Ovary (tissue), 9 donors: Measurements from ENCODE around the gene RIN3. TPM values are rescaled to one million over a fixed set of nuclear protein-coding genes. Genes with fewer than 3 reads are reported as not detected.

Experiments
- DNase-seq, 5 donors: peaks; one replicate each; pipeline ENCODE4 v3.0.0-alpha.2; 2019 to 2020
- H3K27ac ChIP-seq, 2 donors: fragments of 200-600 bp; one replicate each; pipeline versions ENCODE4 v1.5.1 to v1.8.0; 2019 to 2022
- H3K27me3 ChIP-seq: fragments of 200-600 bp; one replicate; pipeline ENCODE4 v1.8.0; 2022
- H3K36me3 ChIP-seq: fragments of 200-600 bp; sonication (generic); one replicate; pipeline ENCODE4 v1.5.1; 2019
- H3K4me1 ChIP-seq: one replicate; pipeline ENCODE4 v1.8.1; 2013; ENCODE audit warnings: mild to moderate bottlenecking, moderate library complexity; ENCODE audit not compliant: insufficient read depth
- H3K4me3 ChIP-seq: fragments of 200-600 bp; sonication (generic); one replicate; pipeline ENCODE4 v1.5.1; 2017
- H3K9me3 ChIP-seq, 2 donors: fragments of 200-600 bp in 1 of 2; sonication (generic) in 1 of 2; one replicate each; pipeline versions ENCODE4 v1.5.1 to v1.8.1; 2013 to 2019; ENCODE audit warnings: mild to moderate bottlenecking in 1 of 2, moderate library complexity in 1 of 2
- EP300 ChIP-seq: sonication (generic); formaldehyde crosslinking; IDR thresholded peaks from one replicate; pipeline ENCODE4 v1.6.1; 2017; ENCODE audit warnings: antibody characterized with exemption
- POLR2A ChIP-seq: fragments of 450-650 bp; IDR thresholded peaks from one replicate; pipeline ENCODE4 v1.6.1; 2017; ENCODE audit warnings: antibody characterized with exemption, mild to moderate bottlenecking, moderate library complexity
- WGBS, 3 donors: extraction: QIAGEN DNeasy Blood & Tissue Kit in 1 of 3; methylation state at CpG; one replicate each; pipeline versions ENCODE4 v1.1.5 to v1.1.7; 2013 to 2017; 5-methylcytosine and 5-hydroxymethylcytosine counted together
- intact Hi-C, 4 donors: fragments of 100-400 bp; cut with DNase I; formaldehyde crosslinking; loops; one replicate each; pipeline versions ENCODE4 v1.11.0 to v1.15.1; 2022 to 2023
- polyA plus RNA-seq, 2 donors: library from polyadenylated mRNA; stranded (reverse); fragments of 200-250 nt in 1 of 2; fragments of 350-450 nt in 1 of 2; fragmentation: Illumina TruSeq in 1 of 2; extraction: RNeasy Lipid Tissue Mini Kit (QIAGEN cat#74804) in 1 of 2; gene quantifications; one replicate each; pipeline ENCODE4 v1.2.3, GENCODE V29; 2013 to 2014
- total RNA-seq, 7 donors: library from RNA; depleted of rRNA in 2 of 7; stranded (reverse); fragments of >200 nt in 2 of 7; fragmentation: NEBNext Ultra II Directional in 3 of 7; extraction: Animal tissue kit (Norgen Biotek cat#: 25700) in 3 of 7; gene quantifications; one replicate each; pipeline versions ENCODE4 v1.1.0 to v1.2.4, GENCODE V29; 2016 to 2023
- TF ChIP-seq, protein P1 (sequence below), 3 donors: fragments of 450-650 bp in 2 of 3; fragments of 200-600 bp in 1 of 3; IDR thresholded peaks; one replicate each; pipeline versions ENCODE4 v1.5.1 to v1.8.0; 2016 to 2022; ENCODE audit warnings: antibody characterized with exemption in 3 of 3, mild to moderate bottlenecking in 1 of 3
- donor health status: DM: no; HTN: no; CAD: no; lungs with moderate emphysema.
- donor health status: DM: no; HTN: no; CAD: no.
- donor health status: Bipolar disorder and iron deficiency.
- donor health status: DM: yes; HTN: yes; CAD: no.
- donor health status: DM: no; HTN: no; CAD: no.
- donor health status: DM: yes; HTN: yes; CAD: no.

Gene RIN3
- total and polyA plus RNA-seq, 9 donors, result 3.8 to 27.9 (median 13.9) TPM

GRCh38 chr14:92655419-92656201, 142.0 kb downstream of the RIN3 start:
- no peak overlapping the region for H3K4me3 ChIP-seq
- H3K4me1 ChIP-seq, result no peaks in the 10 kb centered on the region
- no peak for DNase-seq

DNA sequence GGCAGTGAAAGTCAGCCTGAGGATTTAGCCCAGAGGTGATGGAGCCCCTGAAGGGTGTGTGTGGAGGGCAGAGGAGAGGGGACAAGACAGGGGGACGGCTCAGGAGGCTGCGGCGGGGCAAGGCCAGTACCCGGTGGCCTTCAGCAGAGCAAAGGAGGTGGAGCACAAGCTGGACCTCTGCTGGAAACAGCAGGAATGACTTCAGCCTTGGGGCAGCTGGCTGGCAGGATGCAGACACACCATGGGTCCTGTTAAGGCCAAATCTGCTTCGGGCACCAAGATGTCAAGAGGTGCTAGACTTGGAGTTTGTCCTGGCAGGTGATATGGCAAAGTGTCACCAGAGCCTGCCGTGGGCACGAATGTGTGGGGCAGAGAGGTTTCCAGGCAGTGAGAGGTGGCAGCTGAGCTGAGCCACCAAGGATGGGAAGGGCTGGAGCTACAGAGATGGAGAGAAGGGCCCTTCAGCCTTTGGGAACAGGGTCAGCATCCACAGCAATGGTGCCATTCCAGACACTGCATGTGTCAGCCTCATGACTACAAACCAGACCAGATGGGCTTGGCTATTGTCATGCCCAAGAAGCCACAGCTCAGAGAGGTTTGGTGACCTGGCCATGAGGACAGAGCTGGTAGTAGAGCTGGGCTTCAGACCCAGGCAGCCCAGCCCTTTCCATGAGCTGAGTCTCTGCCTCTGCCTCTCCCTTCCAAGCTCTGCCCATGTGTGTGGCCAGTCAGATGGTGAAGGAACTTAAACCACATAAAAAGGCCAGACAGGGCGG, 142.9 kb downstream of the RIN3 start:
- Histone ChIP-seq H3K9me3 (no peaks in the 10 kb centered on the region), H3K4me3 (no peak overlapping the region), H3K27ac (no peak overlapping the region), H3K4me1 (no peaks in the 10 kb centered on the region), H3K36me3 (no peaks in the 10 kb centered on the region), H3K27me3 (no peaks in the 10 kb centered on the region)
- intact Hi-C loops, result no loop called here
- WGBS, 3 donors, result 90% methylated on average over 8 of the region's 8 CpGs
- no peak for TF ChIP-seq EP300
- TF ChIP-seq POLR2A, result no peak
- TF ChIP-seq, protein P1, sequence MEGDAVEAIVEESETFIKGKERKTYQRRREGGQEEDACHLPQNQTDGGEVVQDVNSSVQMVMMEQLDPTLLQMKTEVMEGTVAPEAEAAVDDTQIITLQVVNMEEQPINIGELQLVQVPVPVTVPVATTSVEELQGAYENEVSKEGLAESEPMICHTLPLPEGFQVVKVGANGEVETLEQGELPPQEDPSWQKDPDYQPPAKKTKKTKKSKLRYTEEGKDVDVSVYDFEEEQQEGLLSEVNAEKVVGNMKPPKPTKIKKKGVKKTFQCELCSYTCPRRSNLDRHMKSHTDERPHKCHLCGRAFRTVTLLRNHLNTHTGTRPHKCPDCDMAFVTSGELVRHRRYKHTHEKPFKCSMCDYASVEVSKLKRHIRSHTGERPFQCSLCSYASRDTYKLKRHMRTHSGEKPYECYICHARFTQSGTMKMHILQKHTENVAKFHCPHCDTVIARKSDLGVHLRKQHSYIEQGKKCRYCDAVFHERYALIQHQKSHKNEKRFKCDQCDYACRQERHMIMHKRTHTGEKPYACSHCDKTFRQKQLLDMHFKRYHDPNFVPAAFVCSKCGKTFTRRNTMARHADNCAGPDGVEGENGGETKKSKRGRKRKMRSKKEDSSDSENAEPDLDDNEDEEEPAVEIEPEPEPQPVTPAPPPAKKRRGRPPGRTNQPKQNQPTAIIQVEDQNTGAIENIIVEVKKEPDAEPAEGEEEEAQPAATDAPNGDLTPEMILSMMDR (IDR thresholded peaks at IDR 0.05), result no peak
- no peak for DNase-seq

More at GRCh38 chr14:92655419-92656201, 142.0 kb downstream of the RIN3 start:
- intact Hi-C loops, result no loop called here
- no peaks in the 10 kb centered on the region for H3K9me3 ChIP-seq
- TF ChIP-seq, protein P1 (IDR thresholded peaks at IDR 0.05), result no peak
- no peak for TF ChIP-seq EP300
- TF ChIP-seq POLR2A, result no peak
- 83 to 88% (median 87%) methylated on average over 13 of the region's 13 CpGs for WGBS, 3 donors
- no peaks in the 10 kb centered on the region for H3K27me3 ChIP-seq
- no peak overlapping the region for H3K27ac ChIP-seq
- H3K36me3 ChIP-seq, result no peaks in the 10 kb centered on the region

DNA sequence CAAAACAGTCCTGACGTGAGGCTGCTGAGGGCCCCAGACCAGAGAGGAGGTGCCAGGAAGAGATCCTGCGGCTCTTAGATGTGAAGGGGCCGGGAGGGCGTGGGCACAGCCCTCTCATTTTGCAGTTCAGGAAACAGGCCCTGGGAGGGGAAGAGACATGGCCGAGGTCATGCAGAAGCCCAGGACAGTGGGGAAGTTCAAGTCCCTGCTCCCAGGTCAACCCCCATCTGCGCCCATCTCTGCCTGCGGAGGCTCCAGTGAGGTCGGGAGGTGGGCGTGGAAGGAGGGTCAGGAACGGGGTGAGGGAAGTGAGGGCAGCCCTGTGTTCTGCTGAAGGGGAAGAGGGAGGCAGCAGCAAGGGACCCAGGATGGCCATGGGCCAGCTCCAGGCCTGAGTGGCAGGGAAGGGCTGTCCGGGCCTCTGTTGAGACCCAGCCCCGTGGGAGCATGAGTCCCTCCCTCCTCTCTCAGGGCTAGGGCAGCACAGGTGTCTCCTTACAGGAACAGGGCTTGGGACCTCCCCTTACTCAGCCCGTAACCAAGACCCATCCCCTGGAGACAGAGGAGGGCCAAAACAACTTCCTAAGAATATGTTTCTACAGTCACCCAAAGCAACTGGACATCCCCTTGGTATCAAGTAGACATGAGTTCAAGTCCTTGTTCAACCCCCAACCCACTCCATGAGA, 144.0 kb downstream of the RIN3 start:
- Histone ChIP-seq H3K27ac (no peak overlapping the region), H3K27me3 (no peaks in the 10 kb centered on the region)

DNA sequence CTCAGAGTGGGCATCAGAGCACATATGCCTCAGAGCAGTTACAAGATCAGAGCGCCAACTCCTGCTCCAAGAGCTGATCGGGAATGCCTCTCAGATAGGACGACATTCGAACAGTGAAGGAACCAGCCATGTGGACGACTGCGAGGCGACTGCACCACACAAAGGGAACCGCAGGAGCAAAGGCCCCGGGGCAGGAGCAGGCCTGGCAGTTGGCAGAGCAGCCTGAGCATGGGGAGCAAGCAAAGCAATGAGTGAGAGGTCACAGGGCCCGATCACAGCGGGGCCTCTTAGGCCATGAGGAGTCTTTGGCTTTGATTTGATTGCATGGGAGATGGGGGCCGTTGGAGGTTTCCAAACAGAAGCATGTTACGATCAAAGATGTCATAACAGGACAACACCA, 144.6 kb downstream of the RIN3 start:
- intact Hi-C loops, result no loop called here
- Histone ChIP-seq H3K27me3 (no peaks in the 10 kb centered on the region), H3K4me1 (no peaks in the 10 kb centered on the region), H3K27ac (no peak overlapping the region), H3K4me3 (no peak overlapping the region), H3K9me3 (no peaks in the 10 kb centered on the region), H3K36me3 (no peaks in the 10 kb centered on the region)
- TF ChIP-seq POLR2A, result no peak
- TF ChIP-seq EP300, result no peak
- TF ChIP-seq, protein P1 (IDR thresholded peaks at IDR 0.05), result no peak
- WGBS, 3 donors, result 81 to 86% (median 86%) methylated on average over 13 of the region's 13 CpGs
- no peak for DNase-seq

More for the DNA sequence above, 144.0 kb downstream of the RIN3 start:
- WGBS, 3 donors, result 68 to 75% (median 73%) methylated on average over 13 of the region's 13 CpGs
- Histone ChIP-seq H3K4me3 (no peak overlapping the region), H3K9me3 (no peaks in the 10 kb centered on the region), H3K36me3 (no peaks in the 10 kb centered on the region), H3K4me1 (no peaks in the 10 kb centered on the region)
- intact Hi-C loops, result no loop called here
- TF ChIP-seq POLR2A (no peak), EP300 (no peak)
- TF ChIP-seq, protein P1 (IDR thresholded peaks at IDR 0.05), result no peak
- DNase-seq, result no peak
